IMR-90 (cell line): ENCODE data around the gene NPAS3. TPM values are rescaled to one million over a fixed set of nuclear protein-coding genes. Genes with fewer than 3 reads are reported as not detected.

Source experiments
- ATAC-seq: fragments of 200-7000 bp; cut with Tn5 transposase; 2 replicates; pipeline ENCODE4 v1.9.1; 2020; ENCODE audit warnings: low read depth, mild to moderate bottlenecking, moderate library complexity
- BruUV-seq: library from RNA; stranded (reverse); fragments of 400-500 nt; replicated peaks from 2 replicates; lab custom pipeline; 2021; lab: Mats Ljungman, UMichigan
- CTCF ChIA-PET: fragments of 300-600 bp; formaldehyde crosslinking; extraction: SDS; loops from one replicate; lab custom pipeline; 2021; ENCODE audit warnings: antibody characterized with exemption; lab: Yijun Ruan, JAX
- POLR2A ChIA-PET: fragments of 300-600 bp; sonication (Branson Sonifier 250); formaldehyde crosslinking; loops from one replicate; lab custom pipeline; 2022; ENCODE audit warnings: antibody characterized with exemption; ENCODE audit not compliant: unreplicated experiment; lab: Charles Lee
- DNase-seq: peaks from one replicate; pipeline ENCODE4 v3.0.0; 2013
- H2AFZ ChIP-seq: replicated peaks from 2 replicates; pipeline ENCODE3; 2013; ENCODE audit warnings: low read length, mild to moderate bottlenecking; ENCODE audit not compliant: poor library complexity
- H2AK5ac ChIP-seq: 2 replicates; pipeline ENCODE4 v1.6.1; 2013; ENCODE audit warnings: low read depth, low read length, inconsistent platforms
- H2AK9ac ChIP-seq: replicated peaks from 2 replicates; pipeline ENCODE3; 2013; ENCODE audit warnings: mild to moderate bottlenecking, low read depth, low read length, moderate library complexity; ENCODE audit not compliant: poor library complexity
- H2BK120ac ChIP-seq: 2 replicates; pipeline ENCODE4 v1.6.1; 2013; ENCODE audit warnings: low read depth, low read length, inconsistent platforms
- H2BK15ac ChIP-seq: 3 replicates; pipeline ENCODE4 v1.6.1; 2013; ENCODE audit warnings: low read depth, low read length, inconsistent platforms
- H2BK20ac ChIP-seq: 2 replicates; pipeline ENCODE4 v1.6.1; 2013; ENCODE audit warnings: low read depth, mild to moderate bottlenecking, inconsistent platforms, low read length, moderate library complexity
- H2BK5ac ChIP-seq: 2 replicates; pipeline ENCODE4 v1.6.1; 2013; ENCODE audit warnings: mild to moderate bottlenecking, low read depth, low read length, inconsistent platforms; ENCODE audit not compliant: poor library complexity, severe bottlenecking
- H3K14ac ChIP-seq: replicated peaks from 2 replicates; pipeline ENCODE4 v1.6.1; 2013; ENCODE audit warnings: low read depth, low read length, inconsistent platforms
- H3K18ac ChIP-seq: 2 replicates; pipeline ENCODE4 v1.6.1; 2013; ENCODE audit warnings: low read depth, low read length, control low read depth
- H3K23ac ChIP-seq: 2 replicates; pipeline ENCODE4 v1.6.1; 2013; ENCODE audit warnings: low read depth, low read length, inconsistent platforms
- H3K27ac ChIP-seq: 2 replicates; pipeline ENCODE4 v1.5.1; 2013; ENCODE audit warnings: mild to moderate bottlenecking, control low read depth, low read length; ENCODE audit not compliant: insufficient read depth
- H3K27me3 ChIP-seq: 2 replicates; pipeline ENCODE4 v1.6.1; 2013; ENCODE audit warnings: low read length; ENCODE audit not compliant: control insufficient read depth, insufficient read depth
- H3K36me3 ChIP-seq: 2 replicates; pipeline ENCODE4 v1.6.1; 2013; ENCODE audit warnings: low read length, mixed read lengths; ENCODE audit not compliant: control insufficient read depth, insufficient read depth
- H3K4ac ChIP-seq: 2 replicates; pipeline ENCODE4 v1.6.1; 2013; ENCODE audit warnings: low read depth, low read length, inconsistent platforms
- H3K4me1 ChIP-seq: 2 replicates; pipeline ENCODE4 v1.6.1; 2013; ENCODE audit warnings: low read length, mixed read lengths; ENCODE audit not compliant: control insufficient read depth, insufficient read depth
- H3K4me2 ChIP-seq: 2 replicates; pipeline ENCODE4 v1.6.1; 2013; ENCODE audit warnings: low read depth, mild to moderate bottlenecking, control low read depth, low read length, moderate library complexity
- H3K4me3 ChIP-seq: 2 replicates; pipeline ENCODE4 v1.5.1; 2013; ENCODE audit warnings: low read depth, mild to moderate bottlenecking, control low read depth, low read length, moderate library complexity; ENCODE audit not compliant: insufficient read depth
- H3K56ac ChIP-seq: 2 replicates; pipeline ENCODE4 v1.6.1; 2013; ENCODE audit warnings: low read length, inconsistent platforms; ENCODE audit not compliant: insufficient read depth; ENCODE audit errors: extremely low read depth
- H3K79me1 ChIP-seq, 2 experiments: 2 replicates each; pipeline ENCODE4 v1.6.1; 2013; ENCODE audit warnings: low read length in 2 of 2, inconsistent platforms in 1 of 2, low read depth in 1 of 2
- H3K9ac ChIP-seq: 2 replicates; pipeline ENCODE4 v1.6.1; 2013; ENCODE audit warnings: low read depth, low read length, control low read depth
- H3K9me1 ChIP-seq: 2 replicates; pipeline ENCODE4 v1.6.1; 2013; ENCODE audit warnings: low read length, inconsistent platforms; ENCODE audit not compliant: insufficient read depth
- H3K9me3 ChIP-seq: 2 replicates; pipeline ENCODE4 v1.6.1; 2013; ENCODE audit warnings: low read length; ENCODE audit not compliant: control insufficient read depth, insufficient read depth
- H4K20me1 ChIP-seq: 2 replicates; pipeline ENCODE4 v1.6.1; 2013; ENCODE audit warnings: low read length, inconsistent platforms; ENCODE audit not compliant: insufficient read depth
- H4K5ac ChIP-seq: 2 replicates; pipeline ENCODE4 v1.6.1; 2013; ENCODE audit warnings: mild to moderate bottlenecking, low read depth, low read length, control low read depth
- H4K8ac ChIP-seq, 2 experiments: 2 replicates each; pipeline ENCODE4 v1.6.1; 2013; ENCODE audit warnings: low read depth in 2 of 2, low read length in 2 of 2, control low read depth in 1 of 2, inconsistent platforms in 1 of 2
- H4K91ac ChIP-seq: 2 replicates; pipeline ENCODE4 v1.6.1; 2013; ENCODE audit warnings: low read depth, low read length, inconsistent platforms; ENCODE audit not compliant: insufficient read depth
- BHLHE40 ChIP-seq: fragments of 150-350 bp; IDR thresholded peaks from 2 replicates; pipeline ENCODE4 v1.6.1; 2016; ENCODE audit warnings: mild to moderate bottlenecking, low read depth, low read length
- CEBPB ChIP-seq: IDR thresholded peaks from 2 replicates; pipeline ENCODE4 v1.6.1; 2012; ENCODE audit warnings: low read depth, low read length, improper control_type of control experiment
- ELK1 ChIP-seq: fragments of 150-350 bp; IDR thresholded peaks from 2 replicates; pipeline ENCODE4 v1.6.1; 2016; ENCODE audit warnings: low read depth, mild to moderate bottlenecking, low read length, moderate library complexity, borderline replicate concordance
- MAFK ChIP-seq: IDR thresholded peaks from 2 replicates; pipeline ENCODE4 v1.6.1; 2012; ENCODE audit warnings: low read depth, low read length, improper control_type of control experiment
- MAZ ChIP-seq: IDR thresholded peaks from 2 replicates; pipeline ENCODE4 v1.6.1; 2012; ENCODE audit warnings: low read depth, mild to moderate bottlenecking, low read length, improper control_type of control experiment, moderate library complexity, borderline replicate concordance
- MXI1 ChIP-seq: IDR thresholded peaks from 2 replicates; pipeline ENCODE4 v1.6.1; 2012; ENCODE audit warnings: low read depth, mild to moderate bottlenecking, low read length, moderate library complexity, borderline replicate concordance
- NFE2L2 ChIP-seq: fragments of 150-350 bp; IDR thresholded peaks from 2 replicates; pipeline ENCODE4 v1.6.1; 2016; ENCODE audit warnings: low read depth, mild to moderate bottlenecking, low read length
- POLR2A ChIP-seq: IDR thresholded peaks from 2 replicates; pipeline ENCODE4 v1.6.1; 2012; ENCODE audit warnings: mild to moderate bottlenecking, low read depth, low read length
- RAD21 ChIP-seq: IDR thresholded peaks from 2 replicates; pipeline ENCODE4 v1.6.1; 2012; ENCODE audit warnings: low read length, improper control_type of control experiment
- RCOR1 ChIP-seq: IDR thresholded peaks from 2 replicates; pipeline ENCODE4 v1.6.1; 2012; ENCODE audit warnings: mild to moderate bottlenecking, low read length, improper control_type of control experiment; ENCODE audit not compliant: insufficient replicate concordance
- RFX5 ChIP-seq: IDR thresholded peaks from 2 replicates; pipeline ENCODE4 v1.8.0; 2012; ENCODE audit warnings: low read depth, mild to moderate bottlenecking, low read length, moderate library complexity
- SMC3 ChIP-seq: fragments of 150-350 bp; IDR thresholded peaks from 2 replicates; pipeline ENCODE4 v1.6.1; 2016; ENCODE audit warnings: low read depth, mild to moderate bottlenecking, antibody characterized with exemption, low read length, moderate library complexity
- WGBS, 2 experiments: methylation state at CpG; one replicate each; pipeline versions ENCODE4 v1.1.5 to v1.1.7; 2013; ENCODE audit warnings: missing lambda C conversion rate in 2 of 2; ENCODE audit not compliant: insufficient read length in 1 of 2; ENCODE audit errors: extremely low coverage in 2 of 2; 5-methylcytosine and 5-hydroxymethylcytosine counted together
- dilution Hi-C: fragments of 300-500 bp; cut with HindIII; formaldehyde crosslinking; loops from one replicate; pipeline ENCODE4 v1.14.3; 2018; ENCODE audit warnings: low sequenced_read_pairs; ENCODE audit not compliant: unreplicated experiment
- in situ Hi-C: fragments of 300-500 bp; cut with MboI; formaldehyde crosslinking; loops from 3 replicates; pipeline ENCODE4 v1.14.3; 2019; ENCODE audit warnings: low sequenced_read_pairs, inconsistent platforms, mixed read lengths
- intact Hi-C: fragments of 100-400 bp; cut with micrococcal nuclease; formaldehyde crosslinking; loops from 2 replicates; pipeline ENCODE4 v1.10.0; 2022
- polyA plus RNA-seq, 3 experiments: library from polyadenylated mRNA; depleted of rRNA; stranded (reverse); fragments of >200 nt; gene quantifications; 2 replicates each; pipeline ENCODE4 v1.2.3, GENCODE V29; 2012; ENCODE audit warnings: low replicate concordance in 1 of 3
- total RNA-seq: library from RNA; depleted of rRNA; stranded (reverse); fragments of >200 nt; gene quantifications from 2 replicates; pipeline ENCODE4 v1.2.3, GENCODE V29; 2012
- TF ChIP-seq, protein P1 (sequence below): fragments of 150-350 bp; IDR thresholded peaks from 2 replicates; pipeline ENCODE4 v1.6.1; 2017; ENCODE audit warnings: mild to moderate bottlenecking, antibody characterized with exemption, low read length, low read depth
- TF ChIP-seq, protein P2 (sequence below): conservative IDR thresholded peaks from 2 replicates; pipeline ENCODE4 v1.5.1; 2012; ENCODE audit warnings: mild to moderate bottlenecking, low read depth, low read length, improper control_type of control experiment

NPAS3 gene
- total and polyA plus RNA-seq, 2 of the 4 experiments (the other 2 are of a cell fraction), result not detected

DNA sequence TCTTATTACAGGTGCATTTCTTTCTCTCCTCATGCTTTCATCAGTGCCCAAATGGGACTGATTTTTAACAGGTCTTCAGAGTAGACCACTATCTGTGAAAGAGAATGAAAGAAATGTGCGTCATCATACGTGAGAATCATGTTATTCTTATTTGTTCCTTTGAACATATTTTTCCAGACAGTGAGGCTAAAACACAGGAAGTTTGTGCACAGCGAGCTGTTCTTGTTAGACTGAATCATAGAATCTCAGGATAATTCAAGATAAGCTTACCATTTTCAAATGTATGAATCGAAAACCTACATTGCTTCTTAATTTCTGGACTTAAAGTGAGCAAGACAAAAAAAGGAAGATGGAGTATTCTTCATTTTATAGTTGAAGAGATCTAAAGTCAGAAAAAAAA is 629.1 kb downstream of the NPAS3 start:
- no peak overlapping the region for H3K18ac ChIP-seq
- H2AK9ac ChIP-seq, result no peak overlapping the region
- H3K4ac ChIP-seq, result no peak overlapping the region
- H3K9ac ChIP-seq, result no peak overlapping the region
- POLR2A ChIA-PET, result no interaction called here
- no peak overlapping the region for H2BK5ac ChIP-seq
- no peak overlapping the region for H2BK20ac ChIP-seq
- H4K91ac ChIP-seq, result no peak overlapping the region
- in situ Hi-C loops (no loop called here), intact Hi-C loops (no loop called here), dilution Hi-C loops (no loop called here)
- H3K4me2 ChIP-seq, result no peak overlapping the region
- H3K27me3 ChIP-seq, result no peaks in the 10 kb centered on the region
- H2AFZ ChIP-seq, result no peak overlapping the region
- TF ChIP-seq, protein P1, sequence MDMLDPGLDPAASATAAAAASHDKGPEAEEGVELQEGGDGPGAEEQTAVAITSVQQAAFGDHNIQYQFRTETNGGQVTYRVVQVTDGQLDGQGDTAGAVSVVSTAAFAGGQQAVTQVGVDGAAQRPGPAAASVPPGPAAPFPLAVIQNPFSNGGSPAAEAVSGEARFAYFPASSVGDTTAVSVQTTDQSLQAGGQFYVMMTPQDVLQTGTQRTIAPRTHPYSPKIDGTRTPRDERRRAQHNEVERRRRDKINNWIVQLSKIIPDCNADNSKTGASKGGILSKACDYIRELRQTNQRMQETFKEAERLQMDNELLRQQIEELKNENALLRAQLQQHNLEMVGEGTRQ, result no peak
- no peak for TF ChIP-seq NFE2L2
- TF ChIP-seq, protein P2, sequence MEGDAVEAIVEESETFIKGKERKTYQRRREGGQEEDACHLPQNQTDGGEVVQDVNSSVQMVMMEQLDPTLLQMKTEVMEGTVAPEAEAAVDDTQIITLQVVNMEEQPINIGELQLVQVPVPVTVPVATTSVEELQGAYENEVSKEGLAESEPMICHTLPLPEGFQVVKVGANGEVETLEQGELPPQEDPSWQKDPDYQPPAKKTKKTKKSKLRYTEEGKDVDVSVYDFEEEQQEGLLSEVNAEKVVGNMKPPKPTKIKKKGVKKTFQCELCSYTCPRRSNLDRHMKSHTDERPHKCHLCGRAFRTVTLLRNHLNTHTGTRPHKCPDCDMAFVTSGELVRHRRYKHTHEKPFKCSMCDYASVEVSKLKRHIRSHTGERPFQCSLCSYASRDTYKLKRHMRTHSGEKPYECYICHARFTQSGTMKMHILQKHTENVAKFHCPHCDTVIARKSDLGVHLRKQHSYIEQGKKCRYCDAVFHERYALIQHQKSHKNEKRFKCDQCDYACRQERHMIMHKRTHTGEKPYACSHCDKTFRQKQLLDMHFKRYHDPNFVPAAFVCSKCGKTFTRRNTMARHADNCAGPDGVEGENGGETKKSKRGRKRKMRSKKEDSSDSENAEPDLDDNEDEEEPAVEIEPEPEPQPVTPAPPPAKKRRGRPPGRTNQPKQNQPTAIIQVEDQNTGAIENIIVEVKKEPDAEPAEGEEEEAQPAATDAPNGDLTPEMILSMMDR, result no peak
- no peak for TF ChIP-seq MXI1
- no peak for TF ChIP-seq POLR2A
- TF ChIP-seq MAFK, result no peak
- no peak for TF ChIP-seq BHLHE40
- no peak for TF ChIP-seq ELK1
- no peak for TF ChIP-seq RAD21
- no peak for TF ChIP-seq CEBPB
- no peak for TF ChIP-seq RCOR1
- TF ChIP-seq RFX5, result no peak
- no peak for TF ChIP-seq MAZ
- TF ChIP-seq SMC3, result no peak
- H3K23ac ChIP-seq, result no peak overlapping the region
- no peak for ATAC-seq
- H2BK120ac ChIP-seq, result no peak overlapping the region
- no CpG with 5 or more reads among the region's 4 CpGs for WGBS, 2 experiments
- H2AK5ac ChIP-seq, result no peak overlapping the region
- no peak overlapping the region for H3K27ac ChIP-seq
- no TSS peak for BruUV-seq
- H4K8ac ChIP-seq, result no peak overlapping the region
- no peak overlapping the region for H3K14ac ChIP-seq
- H2BK15ac ChIP-seq, result no peak overlapping the region
- H4K20me1 ChIP-seq, result no peaks in the 10 kb centered on the region
- no peak overlapping the region for H3K56ac ChIP-seq
- H3K79me1 ChIP-seq, result no peaks in the 10 kb centered on the region
- no peaks in the 10 kb centered on the region for H3K4me1 ChIP-seq
- H3K9me3 ChIP-seq, result no peaks in the 10 kb centered on the region
- H3K9me1 ChIP-seq, result no peaks in the 10 kb centered on the region
- no peak overlapping the region for H3K4me3 ChIP-seq
- CTCF ChIA-PET, result no interaction called here
- no peaks in the 10 kb centered on the region for H3K36me3 ChIP-seq
- no peak for DNase-seq
- H4K5ac ChIP-seq, result no peak overlapping the region
